ENCODE measurements around the gene ZFHX3.

The ZFHX3 gene

GRCh38 chr16:73067671-73068540 is 20.0 kb upstream of the ZFHX3 start:
- DNase-seq (ENCODE audit: low read depth): no peak

- no peak for DNase-seq (ENCODE audit: low read depth)
Measured at GRCh38 chr16:73066927-73067670, 19.2 kb upstream of the ZFHX3 start.

DNA sequence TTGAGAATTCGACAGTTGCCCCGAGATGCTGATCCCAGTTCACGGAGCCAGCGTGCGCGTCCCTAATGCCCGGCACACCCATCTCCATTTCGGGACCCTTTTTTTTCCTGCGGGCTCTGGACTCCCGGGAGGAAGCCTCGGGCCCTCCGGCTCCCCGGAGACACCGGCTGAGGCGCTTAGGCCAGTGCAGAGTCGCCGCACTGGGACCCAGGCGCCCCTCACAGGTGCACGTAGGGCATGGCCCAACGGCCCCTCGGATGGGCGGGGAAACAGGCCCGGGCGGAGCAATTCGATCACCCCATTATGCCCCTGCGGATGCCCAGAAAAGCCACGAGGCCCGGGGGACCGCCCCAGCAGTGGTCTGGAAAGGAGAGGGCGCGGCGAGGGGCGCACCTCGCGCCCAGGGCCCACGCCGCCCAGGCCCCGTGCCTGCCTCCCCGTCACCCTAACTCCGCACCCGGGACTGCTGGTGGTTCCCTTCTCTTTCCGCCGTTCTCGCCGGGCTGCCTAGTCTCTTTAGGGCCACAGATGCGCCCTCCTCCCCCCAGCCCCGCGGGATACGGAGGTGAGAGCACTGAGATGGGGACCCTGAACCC is 18.5 kb upstream of the ZFHX3 start:
- DNase-seq (ENCODE audit: low read depth): no peak

- no peak for DNase-seq (ENCODE audit: low read depth)
Measured at GRCh38 chr16:73065632-73066330, 17.9 kb upstream of the ZFHX3 start.

DNA sequence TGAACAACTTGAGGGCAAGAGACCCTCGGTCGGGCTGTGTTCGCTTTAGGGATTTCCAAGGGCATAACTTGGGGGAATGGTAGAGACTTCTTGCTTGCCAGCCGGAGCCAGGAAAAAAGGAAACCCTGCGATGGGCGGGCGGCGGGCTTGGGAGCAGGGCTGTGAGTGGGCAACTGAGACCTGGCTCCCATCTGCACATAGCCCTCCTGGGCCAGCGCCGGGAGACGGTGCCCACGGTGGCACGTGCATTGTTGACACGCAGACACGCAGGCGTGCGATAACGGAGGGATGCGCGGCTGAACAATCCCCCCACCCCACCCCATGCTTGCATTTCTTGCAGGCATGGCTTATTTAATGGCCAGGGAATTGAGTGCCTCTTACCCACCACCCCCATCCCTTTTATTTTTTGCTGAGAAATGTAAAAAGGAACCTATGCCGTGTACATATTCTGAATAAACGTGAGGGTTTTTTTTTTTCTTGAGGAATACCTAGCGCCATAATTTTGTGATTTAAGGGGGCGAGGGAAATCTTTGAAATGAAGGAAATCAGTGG is 17.1 kb upstream of the ZFHX3 start:
- DNase-seq (ENCODE audit: low read depth): no peak

- no peak for DNase-seq (ENCODE audit: low read depth)
Measured at GRCh38 chr16:73064212-73064993, 16.5 kb upstream of the ZFHX3 start.

DNA sequence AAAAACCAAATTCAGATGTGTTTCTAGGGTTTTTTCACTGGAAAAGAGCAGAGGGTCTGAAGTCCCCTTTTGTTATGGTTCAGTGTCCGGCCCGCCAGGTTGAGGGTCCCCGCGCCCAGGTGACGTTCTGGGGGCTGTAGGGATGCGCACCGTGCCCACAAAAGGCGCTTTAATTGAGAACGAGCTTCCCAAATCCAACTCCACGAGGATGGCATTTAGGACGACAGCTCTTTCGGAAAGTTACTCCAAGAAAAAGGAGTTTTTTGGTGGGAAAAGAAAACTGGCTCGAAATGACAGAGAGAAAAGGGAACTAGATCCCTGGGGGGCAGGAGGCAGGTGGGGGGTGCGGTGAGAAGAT is 15.9 kb upstream of the ZFHX3 start:
- DNase-seq (ENCODE audit: low read depth): no peak

DNA sequence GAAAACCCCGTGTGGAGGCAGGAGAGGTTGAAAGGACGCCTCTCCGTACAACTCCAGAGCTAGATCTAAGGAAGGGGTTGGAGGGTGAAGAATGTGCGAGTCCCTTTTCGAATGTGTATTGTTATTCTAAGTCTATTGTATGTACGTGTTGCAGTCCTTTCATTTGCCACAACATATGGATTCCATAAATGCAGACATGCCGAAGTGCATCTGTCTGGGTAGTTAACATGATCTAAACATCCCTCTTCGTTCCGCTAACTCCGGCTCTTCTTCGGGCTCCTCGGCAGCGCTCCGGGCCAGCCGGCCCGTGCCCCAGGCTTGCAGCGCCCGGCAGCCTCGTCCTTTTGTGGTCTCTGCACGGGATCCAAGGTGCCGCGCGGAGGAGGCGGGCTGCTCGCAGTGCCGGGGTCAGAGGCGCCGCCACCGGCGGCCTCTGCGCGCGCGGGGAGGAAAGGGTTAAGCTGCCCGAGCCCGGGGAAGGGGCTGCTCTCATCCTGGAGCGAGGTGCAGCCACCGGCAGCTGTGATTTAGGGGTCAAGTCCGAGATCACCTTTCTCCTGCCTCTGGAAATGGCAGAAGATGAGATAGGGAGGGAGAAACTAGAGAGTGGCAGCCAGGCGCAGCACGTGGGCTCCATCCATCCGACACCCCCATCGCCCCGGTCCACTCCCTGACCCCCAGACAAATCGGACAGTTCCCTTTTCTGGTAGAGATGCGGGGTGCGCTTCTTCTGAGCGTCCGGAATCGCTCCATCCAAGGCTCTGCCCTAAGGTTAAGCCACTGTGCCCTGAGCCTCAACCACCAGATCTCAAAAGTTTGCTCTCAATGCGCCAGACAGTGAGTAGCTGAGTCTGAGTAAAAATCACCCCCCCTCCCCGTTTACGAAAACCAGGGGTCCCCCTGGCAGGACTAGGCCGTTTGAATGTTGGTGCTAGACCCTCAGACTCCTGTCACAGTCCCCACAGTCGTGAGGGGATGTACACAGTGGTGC is 15.1 kb upstream of the ZFHX3 start:
- no peak for DNase-seq (ENCODE audit: low read depth)

GRCh38 chr16:73062001-73062616 is 14.2 kb upstream of the ZFHX3 start:
- DNase-seq (ENCODE audit: low read depth): no peak

- DNase-seq (ENCODE audit: low read depth): no peak
Measured at GRCh38 chr16:73060892-73061490, 13.1 kb upstream of the ZFHX3 start.

- DNase-seq (ENCODE audit: low read depth): no peak
Measured at GRCh38 chr16:73059779-73060615, 12.1 kb upstream of the ZFHX3 start.

- DNase-seq (ENCODE audit: low read depth): no peak
Measured at GRCh38 chr16:73058616-73059409, 10.9 kb upstream of the ZFHX3 start.

DNA sequence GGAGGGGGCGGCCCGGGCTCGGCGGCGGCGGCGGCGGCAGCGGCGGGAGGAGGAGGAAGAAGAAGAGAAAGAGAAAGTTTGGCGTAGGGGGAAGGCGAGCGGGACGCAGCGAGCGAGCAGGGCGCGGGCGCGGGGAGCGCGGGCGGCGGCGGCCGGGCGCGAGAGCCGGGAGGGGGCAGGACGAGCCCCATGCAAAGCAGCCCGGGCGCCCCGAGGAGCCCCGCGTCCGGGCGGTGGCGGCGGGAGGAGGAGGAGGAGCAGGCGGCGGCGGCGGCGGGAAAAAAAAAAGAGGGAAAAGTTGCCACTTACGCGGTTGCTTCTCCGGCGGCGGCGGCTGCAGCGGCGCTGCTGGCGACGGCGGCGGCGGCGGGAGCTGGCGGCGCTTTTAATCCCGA is 10.3 kb upstream of the ZFHX3 start:
- DNase-seq (ENCODE audit: low read depth): no peak

- DNase-seq (ENCODE audit: low read depth): no peak
Measured at GRCh38 chr16:73057291-73058210, 9.6 kb upstream of the ZFHX3 start.

DNA sequence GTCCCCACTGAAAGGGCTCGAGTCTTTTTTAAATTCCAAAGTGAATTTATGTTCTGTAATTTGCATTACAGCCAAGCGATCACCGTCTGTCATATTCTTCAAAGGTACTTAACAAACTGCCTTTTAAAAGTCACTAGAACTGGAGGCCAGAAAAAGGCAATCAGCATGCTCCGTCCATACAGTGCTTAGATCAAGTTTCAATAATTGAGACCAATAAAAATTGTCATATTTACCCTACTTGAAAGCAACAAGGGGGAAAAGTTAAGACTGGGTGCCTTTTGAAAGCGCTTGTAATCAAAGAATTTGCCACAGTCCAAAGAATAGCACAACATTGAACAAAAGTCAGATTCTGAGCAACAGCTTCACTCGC is 9.0 kb upstream of the ZFHX3 start:
- DNase-seq (ENCODE audit: low read depth): no peak

DNA sequence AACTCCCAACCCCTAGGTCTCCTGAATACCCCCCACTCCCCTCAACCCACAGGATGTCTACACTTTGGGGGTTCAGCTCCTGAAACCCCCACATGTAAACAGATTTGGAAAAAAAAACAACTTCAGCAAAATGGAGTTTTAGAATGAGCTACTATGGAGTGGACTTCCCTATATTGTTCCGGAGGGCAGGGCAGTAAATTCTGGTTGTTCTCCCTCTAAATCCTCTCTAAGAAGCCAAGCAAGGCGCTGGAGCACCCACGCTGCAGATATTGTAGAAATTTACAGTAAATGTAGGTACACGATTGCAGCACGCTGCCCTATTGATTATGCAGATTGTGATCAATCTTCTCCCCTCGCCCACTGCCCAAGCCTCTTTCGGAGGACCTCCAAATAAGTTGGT is 8.5 kb upstream of the ZFHX3 start:
- DNase-seq (ENCODE audit: low read depth): no peak

All from stimulated activated CD8-positive, alpha-beta memory T cell treated with anti-CD3 and anti-CD28 coated beads, Interleukin-15, amount 100 ng/mL, for 24 hours (primary cell).